ENCODE data around the gene SNORC.

The SNORC gene

GRCh38 chr2:232876161-232876977 lies 6.3 kb downstream of the SNORC start:
- Histone ChIP-seq H3K4me3 (replicated peaks; ENCODE audit: low read depth, low read length) (peak overlapping the region; percentile 63), H3K36me3 (ENCODE audit: control insufficient read depth, insufficient read depth, low read length) (no peaks in the 10 kb centered on the region; the same call in 1 of the 2 replicates), H3K27me3 (replicated peaks; ENCODE audit: control insufficient read depth, insufficient read depth, low read length) (no peaks in the 10 kb centered on the region)
- peak; percentile 29 for TF ChIP-seq CTCF (IDR thresholded peaks at IDR 0.05; ENCODE audit: insufficient read depth, low read length, poor library complexity, severe bottlenecking)
- DNase-seq (ENCODE audit: extremely low read depth, insufficient read length), result peak; percentile 72

- Histone ChIP-seq H3K36me3 (ENCODE audit: control insufficient read depth, insufficient read depth, low read length) (no peaks in the 10 kb centered on the region), H3K4me3 (replicated peaks; ENCODE audit: low read depth, low read length) (peak overlapping the region; percentile 63; the same call in 1 of the 2 replicates), H3K27me3 (replicated peaks; ENCODE audit: control insufficient read depth, insufficient read depth, low read length) (no peaks in the 10 kb centered on the region)
- no peak for TF ChIP-seq CTCF (IDR thresholded peaks at IDR 0.05; ENCODE audit: insufficient read depth, low read length, poor library complexity, severe bottlenecking)
- no peak for DNase-seq (ENCODE audit: extremely low read depth, insufficient read length)
Observed at GRCh38 chr2:232876978-232877441, 6.9 kb downstream of the SNORC start.

- Histone ChIP-seq H3K27me3 (replicated peaks; ENCODE audit: control insufficient read depth, insufficient read depth, low read length) (no peaks in the 10 kb centered on the region), H3K36me3 (ENCODE audit: control insufficient read depth, insufficient read depth, low read length) (no peaks in the 10 kb centered on the region), H3K4me3 (replicated peaks; ENCODE audit: low read depth, low read length) (no peak overlapping the region)
- no peak for DNase-seq (ENCODE audit: extremely low read depth, insufficient read length)
- no peak for TF ChIP-seq CTCF (IDR thresholded peaks at IDR 0.05; ENCODE audit: insufficient read depth, low read length, poor library complexity, severe bottlenecking)
Observed at GRCh38 chr2:232877940-232878511, 8.0 kb downstream of the SNORC start.

GRCh38 chr2:232878855-232879617 lies 9.0 kb downstream of the SNORC start:
- no peak for TF ChIP-seq CTCF (IDR thresholded peaks at IDR 0.05; ENCODE audit: insufficient read depth, low read length, poor library complexity, severe bottlenecking)
- no peaks in the 10 kb centered on the region for H3K36me3 ChIP-seq (ENCODE audit: control insufficient read depth, insufficient read depth, low read length)
- H3K4me3 ChIP-seq (replicated peaks; ENCODE audit: low read depth, low read length), result no peak overlapping the region
- no peak for DNase-seq (ENCODE audit: extremely low read depth, insufficient read length)
- no peaks in the 10 kb centered on the region; the same call in 1 of the 2 replicates for H3K27me3 ChIP-seq (replicated peaks; ENCODE audit: control insufficient read depth, insufficient read depth, low read length)

- Histone ChIP-seq H3K4me3 (replicated peaks; ENCODE audit: low read depth, low read length) (no peak overlapping the region), H3K27me3 (replicated peaks; ENCODE audit: control insufficient read depth, insufficient read depth, low read length) (no peaks in the 10 kb centered on the region; the same call in 1 of the 2 replicates), H3K36me3 (ENCODE audit: control insufficient read depth, insufficient read depth, low read length) (no peaks in the 10 kb centered on the region)
- DNase-seq (ENCODE audit: extremely low read depth, insufficient read length), result no peak
- TF ChIP-seq CTCF (IDR thresholded peaks at IDR 0.05; ENCODE audit: insufficient read depth, low read length, poor library complexity, severe bottlenecking), result no peak
Observed at GRCh38 chr2:232879618-232880494, 9.8 kb downstream of the SNORC start.

Measured in GM06990 (cell line).